Measurements from ENCODE around the gene PITPNM2.

DNA sequence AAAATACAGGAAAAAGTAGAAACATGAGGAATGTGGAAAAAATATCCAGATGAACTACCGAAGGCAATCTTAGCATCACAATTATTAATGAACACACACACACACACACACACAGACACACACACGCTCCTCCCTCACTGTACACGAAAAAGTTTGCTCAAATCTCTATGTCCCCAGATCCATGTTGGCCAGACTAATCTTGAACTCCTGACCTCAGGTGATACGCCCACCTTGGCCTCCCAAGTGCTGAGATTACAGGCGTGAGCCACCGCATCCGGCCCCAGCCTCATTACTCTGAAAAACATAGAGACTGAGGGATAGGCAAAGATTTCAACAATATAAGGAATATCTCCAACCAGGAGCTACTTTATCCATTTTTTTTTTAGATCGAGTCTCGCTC is 17.2 kb downstream of the PITPNM2 start:
- TF ChIP-seq, protein P1, sequence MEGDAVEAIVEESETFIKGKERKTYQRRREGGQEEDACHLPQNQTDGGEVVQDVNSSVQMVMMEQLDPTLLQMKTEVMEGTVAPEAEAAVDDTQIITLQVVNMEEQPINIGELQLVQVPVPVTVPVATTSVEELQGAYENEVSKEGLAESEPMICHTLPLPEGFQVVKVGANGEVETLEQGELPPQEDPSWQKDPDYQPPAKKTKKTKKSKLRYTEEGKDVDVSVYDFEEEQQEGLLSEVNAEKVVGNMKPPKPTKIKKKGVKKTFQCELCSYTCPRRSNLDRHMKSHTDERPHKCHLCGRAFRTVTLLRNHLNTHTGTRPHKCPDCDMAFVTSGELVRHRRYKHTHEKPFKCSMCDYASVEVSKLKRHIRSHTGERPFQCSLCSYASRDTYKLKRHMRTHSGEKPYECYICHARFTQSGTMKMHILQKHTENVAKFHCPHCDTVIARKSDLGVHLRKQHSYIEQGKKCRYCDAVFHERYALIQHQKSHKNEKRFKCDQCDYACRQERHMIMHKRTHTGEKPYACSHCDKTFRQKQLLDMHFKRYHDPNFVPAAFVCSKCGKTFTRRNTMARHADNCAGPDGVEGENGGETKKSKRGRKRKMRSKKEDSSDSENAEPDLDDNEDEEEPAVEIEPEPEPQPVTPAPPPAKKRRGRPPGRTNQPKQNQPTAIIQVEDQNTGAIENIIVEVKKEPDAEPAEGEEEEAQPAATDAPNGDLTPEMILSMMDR (IDR thresholded peaks at IDR 0.05; ENCODE audit: low read length), result no peak
- TF ChIP-seq EZH2 (IDR thresholded peaks at IDR 0.05; ENCODE audit: borderline replicate concordance, low read length), result no peak
